Measurements from ENCODE around the gene CARS1. TPM values are rescaled to one million over a fixed set of nuclear protein-coding genes. Genes with fewer than 3 reads are reported as not detected.

The CARS1 gene
- total RNA-seq: 100 to 1,000 TPM in 1 of 2 experiments, 10 to 100 TPM in 1; 94.1 to 126 TPM

GRCh38 chr11:3057069-3057963 lies at the start of gene CARS1:
Gene CARS1 (minus strand): TSS chr11:3057423. CDS start chr11:3057367, 56 bp downstream.
- CTCF ChIA-PET: interaction anchor here (0.8 to 1.1 kb wide), 3 partner anchors 33 to 43 kb away, joined by 4 to 5 read pairs (median 4); no protein-coding TSS in a partner anchor
- peaks cover 29% of the 10 kb centered on the region for H3K4me1 Mint-ChIP-seq
- intact Hi-C loops (cut with DNase I, micrococcal nuclease): loop anchor here (1.0 to 5.0 kb wide), 9 partner anchors 65 to 740 kb away; partner anchors contain the start of genes NAP1L4 (in 2 of the 2), NUP98 (in 1 of the 2), TSSC4 (in 1 of the 2) and ZNF195 (in 1 of the 2)
- H3K9me3 Mint-ChIP-seq (ENCODE audit: low read depth): no peaks in the 10 kb centered on the region
- POLR2A ChIA-PET: no interaction called here
- DNase-seq (peak; percentile 98), ATAC-seq (peak; percentile 99)
- H3K27me3 Mint-ChIP-seq: no peaks in the 10 kb centered on the region
- H3K27ac Mint-ChIP-seq: peak within 1 kb of the TSS; percentile 87
- H3K36me3 Mint-ChIP-seq (ENCODE audit: low read depth): peaks cover 17% of the 10 kb centered on the region
- peak within 1 kb of the TSS; percentile 89 for H3K4me3 Mint-ChIP-seq

- CTCF ChIA-PET: no interaction called here
- intact Hi-C loops (cut with DNase I, micrococcal nuclease): no loop called here
- POLR2A ChIA-PET: interaction anchor here (0.8 kb wide), 1 partner anchor 44 kb away, joined by 5 read pairs; no protein-coding TSS in a partner anchor
- Mint-ChIP-seq H3K9me3 (ENCODE audit: low read depth) (no peaks in the 10 kb centered on the region), H3K4me1 (no peaks in the 10 kb centered on the region), H3K36me3 (ENCODE audit: low read depth) (no peaks in the 10 kb centered on the region), H3K27me3 (no peaks in the 10 kb centered on the region), H3K27ac (no peak overlapping the region), H3K4me3 (no peak overlapping the region)
- ATAC-seq: no peak
- DNase-seq: no peak
Measured at GRCh38 chr11:3105791-3106735, 48.8 kb upstream of the CARS1 start.

GRCh38 chr11:3104961-3105790 lies 48.0 kb upstream of the CARS1 start:
- Mint-ChIP-seq H3K36me3 (ENCODE audit: low read depth) (no peaks in the 10 kb centered on the region), H3K27ac (no peak overlapping the region), H3K4me1 (no peaks in the 10 kb centered on the region), H3K4me3 (no peak overlapping the region), H3K27me3 (no peaks in the 10 kb centered on the region), H3K9me3 (ENCODE audit: low read depth) (no peaks in the 10 kb centered on the region)
- ChIA-PET CTCF (interaction anchor here (0.6 kb wide), 1 partner anchor 13 kb away, joined by 5 read pairs; no protein-coding TSS in a partner anchor), POLR2A (no interaction called here)
- intact Hi-C loops (cut with DNase I, micrococcal nuclease): no loop called here
- ATAC-seq (no peak), DNase-seq (no peak)

DNA sequence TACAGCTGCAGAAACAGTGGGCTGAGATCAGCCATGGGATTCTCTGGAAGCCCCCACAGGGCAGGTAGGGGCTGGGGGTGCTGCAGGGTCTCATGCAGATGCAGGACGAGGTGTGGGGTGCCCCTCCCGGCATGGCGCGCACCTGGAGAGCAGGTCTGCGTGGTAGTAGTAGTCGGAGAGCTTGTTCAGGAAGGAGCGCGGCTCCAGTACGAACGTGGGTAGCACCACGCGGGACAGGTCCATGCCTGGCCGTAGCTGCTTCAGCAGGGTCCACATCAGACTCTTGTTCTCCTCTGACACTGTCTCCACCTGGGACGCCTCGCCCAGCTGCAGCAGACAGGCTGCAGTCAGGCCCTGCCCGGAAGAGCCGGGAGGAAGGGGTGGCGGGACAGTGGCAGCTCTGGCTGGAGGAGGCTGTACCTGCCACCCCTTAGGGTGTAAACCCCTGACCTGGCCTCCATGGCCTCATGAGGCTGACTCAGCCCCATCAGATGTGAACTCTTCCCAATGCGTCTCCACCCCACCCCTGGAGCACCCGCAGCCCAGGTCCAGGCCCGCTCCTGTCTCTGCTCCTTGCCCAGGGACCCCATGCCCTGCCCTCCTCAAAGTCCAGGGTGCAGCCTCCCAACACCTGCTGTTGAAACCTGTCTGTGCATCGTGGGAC lies 47.0 kb upstream of the CARS1 start:
- POLR2A ChIA-PET: no interaction called here
- DNase-seq (no peak), ATAC-seq (no peak)
- Mint-ChIP-seq H3K4me1 (peaks cover 3% of the 10 kb centered on the region), H3K36me3 (ENCODE audit: low read depth) (no peaks in the 10 kb centered on the region), H3K27ac (no peak overlapping the region), H3K27me3 (no peaks in the 10 kb centered on the region), H3K4me3 (no peak overlapping the region), H3K9me3 (ENCODE audit: low read depth) (no peaks in the 10 kb centered on the region)
- CTCF ChIA-PET: interaction anchor here (0.6 kb wide), 1 partner anchor 12 kb away, joined by 5 read pairs; no protein-coding TSS in a partner anchor
- intact Hi-C loops (cut with DNase I, micrococcal nuclease): no loop called here

DNA sequence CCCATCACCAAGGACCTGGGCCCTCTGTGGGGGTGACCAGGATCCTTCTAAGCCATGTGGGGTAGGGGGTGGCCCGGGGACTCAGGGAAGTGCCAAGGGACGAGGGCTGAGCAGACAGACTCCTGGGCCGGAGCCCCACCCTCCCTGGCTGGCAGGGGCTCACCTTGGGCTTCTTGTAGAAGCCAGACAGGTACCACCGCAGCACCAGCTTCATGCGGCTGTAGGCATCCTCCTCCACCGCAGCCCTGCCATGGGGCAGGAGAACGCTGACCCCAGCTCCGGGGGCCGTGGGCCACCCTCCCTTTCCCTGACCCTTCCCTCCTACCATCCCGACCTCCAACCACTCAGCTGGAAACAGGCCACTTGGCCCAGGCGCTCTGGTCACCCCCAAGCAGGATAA lies 45.9 kb upstream of the CARS1 start:
- ATAC-seq (no peak), DNase-seq (no peak)
- Mint-ChIP-seq H3K27ac (no peak overlapping the region), H3K27me3 (no peaks in the 10 kb centered on the region), H3K4me3 (no peak overlapping the region), H3K36me3 (ENCODE audit: low read depth) (no peaks in the 10 kb centered on the region), H3K9me3 (ENCODE audit: low read depth) (no peaks in the 10 kb centered on the region), H3K4me1 (peaks cover 6% of the 10 kb centered on the region)
- CTCF ChIA-PET: no interaction called here
- intact Hi-C loops (cut with DNase I, micrococcal nuclease): no loop called here
- POLR2A ChIA-PET: no interaction called here

- DNase-seq (no peak), ATAC-seq (no peak)
- Mint-ChIP-seq H3K9me3 (ENCODE audit: low read depth) (no peaks in the 10 kb centered on the region), H3K4me1 (peaks cover 6% of the 10 kb centered on the region), H3K4me3 (no peak overlapping the region), H3K27ac (no peak overlapping the region), H3K27me3 (no peaks in the 10 kb centered on the region), H3K36me3 (ENCODE audit: low read depth) (no peaks in the 10 kb centered on the region)
- intact Hi-C loops (cut with DNase I, micrococcal nuclease): no loop called here
- CTCF ChIA-PET: no interaction called here
- POLR2A ChIA-PET: no interaction called here
Measured at GRCh38 chr11:3102641-3102921, 45.4 kb upstream of the CARS1 start.

DNA sequence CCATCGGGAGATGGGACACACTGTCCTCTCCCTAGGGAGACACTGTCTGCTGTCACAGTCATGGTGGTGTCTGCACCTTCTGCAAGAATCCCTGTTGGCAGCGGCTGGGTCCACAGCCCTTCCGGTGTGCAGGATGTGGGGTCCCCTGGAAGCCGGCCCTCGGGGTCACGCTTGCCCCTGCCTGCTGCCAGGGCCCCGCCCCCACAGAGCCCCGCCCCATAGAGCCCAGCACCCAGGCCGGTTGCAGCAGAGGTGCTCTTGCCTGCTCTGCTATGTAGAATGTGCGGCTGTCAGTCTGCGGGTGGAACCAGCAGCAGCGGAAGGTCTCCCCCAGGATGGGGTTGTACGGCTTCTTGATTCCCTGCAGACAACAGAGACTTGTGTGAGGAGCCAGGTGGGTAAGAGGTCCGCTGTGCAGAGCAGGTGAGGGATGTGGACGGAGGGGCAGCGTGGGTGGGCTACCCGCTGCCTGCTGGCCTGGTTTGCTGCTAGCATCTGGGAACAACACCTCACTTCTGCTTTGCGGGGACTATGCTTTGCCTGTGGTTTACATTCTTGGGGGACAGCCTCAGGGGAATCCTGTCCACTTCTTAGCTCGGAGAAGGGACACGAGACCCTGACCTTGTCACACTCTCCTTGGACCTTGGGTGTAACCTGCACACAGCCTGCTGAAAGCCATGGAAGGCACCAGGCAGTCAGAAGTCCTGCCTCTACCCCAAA lies 44.9 kb upstream of the CARS1 start:
- ChIA-PET CTCF (no interaction called here), POLR2A (no interaction called here)
- intact Hi-C loops (cut with DNase I, micrococcal nuclease): no loop called here
- no peaks in the 10 kb centered on the region for H3K9me3 Mint-ChIP-seq (ENCODE audit: low read depth)
- H3K27me3 Mint-ChIP-seq: no peaks in the 10 kb centered on the region
- H3K27ac Mint-ChIP-seq: no peak overlapping the region
- H3K36me3 Mint-ChIP-seq (ENCODE audit: low read depth): no peaks in the 10 kb centered on the region
- no peak overlapping the region for H3K4me3 Mint-ChIP-seq
- no peak for DNase-seq
- peaks cover 6% of the 10 kb centered on the region for H3K4me1 Mint-ChIP-seq
- ATAC-seq: no peak

GRCh38 chr11:3099178-3099577 lies 42.0 kb upstream of the CARS1 start:
- Mint-ChIP-seq H3K27me3 (no peaks in the 10 kb centered on the region), H3K36me3 (ENCODE audit: low read depth) (no peaks in the 10 kb centered on the region), H3K9me3 (ENCODE audit: low read depth) (no peaks in the 10 kb centered on the region), H3K4me3 (no peak overlapping the region), H3K27ac (no peak overlapping the region), H3K4me1 (peaks cover 6% of the 10 kb centered on the region)
- ATAC-seq (peak; percentile 49), DNase-seq (no peak)
- intact Hi-C loops (cut with DNase I, micrococcal nuclease): no loop called here
- ChIA-PET POLR2A (interaction anchor here (0.5 kb wide), 1 partner anchor 154 kb away, joined by 4 read pairs; no protein-coding TSS in a partner anchor), CTCF (no interaction called here)

DNA sequence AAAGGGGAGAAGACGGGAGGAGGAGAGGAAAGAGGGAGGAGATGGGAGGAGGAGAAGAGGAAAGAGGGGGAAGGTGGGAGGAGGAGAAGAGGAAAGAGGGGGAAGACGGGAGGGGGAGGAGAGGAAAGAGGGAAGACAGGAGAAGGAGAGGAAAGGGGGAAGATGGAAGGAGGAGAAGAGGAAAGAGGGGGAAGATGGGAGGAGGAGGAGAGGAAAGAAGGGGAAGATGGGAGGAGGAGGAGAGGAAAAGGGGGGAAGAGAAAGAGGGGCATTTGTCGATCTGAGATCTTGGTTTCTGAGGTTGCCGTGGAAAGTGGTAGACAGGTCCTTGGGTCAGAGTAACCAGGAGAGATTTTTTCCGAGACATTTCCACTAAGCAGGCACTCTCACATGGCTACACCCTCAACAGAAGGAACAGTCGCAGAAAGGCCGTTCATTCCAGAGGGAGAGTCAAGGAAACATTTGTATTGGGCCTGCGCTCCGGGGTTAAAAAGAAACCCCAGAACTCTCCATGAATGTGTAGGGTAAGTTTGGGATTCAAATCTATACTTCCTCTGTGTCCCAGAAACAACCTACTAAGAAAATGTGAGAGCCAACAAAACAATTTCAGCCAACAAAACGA lies 39.8 kb upstream of the CARS1 start:
- CTCF ChIA-PET: no interaction called here
- POLR2A ChIA-PET: no interaction called here
- Mint-ChIP-seq H3K36me3 (ENCODE audit: low read depth) (no peaks in the 10 kb centered on the region), H3K9me3 (ENCODE audit: low read depth) (no peaks in the 10 kb centered on the region), H3K4me1 (peaks cover 6% of the 10 kb centered on the region), H3K4me3 (no peak overlapping the region), H3K27me3 (no peaks in the 10 kb centered on the region), H3K27ac (no peak overlapping the region)
- ATAC-seq (no peak), DNase-seq (no peak)
- intact Hi-C loops (cut with DNase I, micrococcal nuclease): no loop called here

DNA sequence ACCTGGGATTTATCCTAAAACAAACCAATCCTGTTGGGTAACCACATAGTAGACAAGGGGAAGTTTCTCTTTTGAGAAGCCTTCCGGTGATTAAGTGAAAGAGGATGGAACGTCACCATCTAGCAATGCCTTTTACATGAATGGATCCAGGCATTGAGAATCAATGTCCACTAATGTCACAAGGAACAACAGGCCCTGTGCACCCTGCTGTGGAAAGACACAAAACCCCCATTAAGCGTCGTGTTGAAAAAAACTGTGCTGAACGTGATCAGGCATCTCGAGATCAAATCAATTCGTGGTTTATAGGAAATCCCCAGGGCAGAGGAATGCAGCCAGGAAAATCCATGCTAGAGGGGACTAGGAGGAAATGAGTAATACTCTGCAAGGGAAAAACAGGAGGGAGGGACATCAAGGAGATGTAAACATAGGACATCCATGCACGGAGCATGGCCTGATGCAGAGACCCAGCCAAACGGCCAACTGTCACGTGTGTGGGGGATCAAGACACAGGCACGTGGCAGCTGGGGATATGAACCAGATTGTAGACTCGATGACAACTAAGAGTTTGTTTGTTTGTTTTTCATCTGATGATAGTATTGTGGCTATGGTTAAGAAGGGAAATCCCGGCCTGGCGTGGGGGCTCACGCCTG lies 38.6 kb upstream of the CARS1 start:
- H3K9me3 Mint-ChIP-seq (ENCODE audit: low read depth): no peaks in the 10 kb centered on the region
- H3K27ac Mint-ChIP-seq: no peak overlapping the region
- DNase-seq (no peak), ATAC-seq (no peak)
- H3K27me3 Mint-ChIP-seq: no peaks in the 10 kb centered on the region
- peaks cover 6% of the 10 kb centered on the region for H3K4me1 Mint-ChIP-seq
- POLR2A ChIA-PET: no interaction called here
- H3K36me3 Mint-ChIP-seq (ENCODE audit: low read depth): no peaks in the 10 kb centered on the region
- no peak overlapping the region for H3K4me3 Mint-ChIP-seq
- intact Hi-C loops (cut with DNase I, micrococcal nuclease): no loop called here
- CTCF ChIA-PET: no interaction called here
